ENCODE data around the gene VPS13D. TPM values are rescaled to one million over a fixed set of nuclear protein-coding genes. Genes with fewer than 3 reads are reported as not detected.

The VPS13D gene
- total and polyA plus RNA-seq, 10 of the 15 experiments (the other 5 are each of a cell fraction or from before 2014, with no cell fraction given): 1.4 to 16.9 (median 8.5) TPM

GRCh38 chr1:12511128-12511484 is 281.3 kb downstream of the VPS13D start:
- Histone ChIP-seq H3K27me3 (replicated peaks in 1 of 2; ENCODE audit: control insufficient read depth in 2 of 2, insufficient read depth in 2 of 2, low read length in 1 of 2) (no peaks in the 10 kb centered on the region), H2AFZ (ENCODE audit: control insufficient read depth, low read depth, low read length) (no peak overlapping the region), H3K4me2 (ENCODE audit: control insufficient read depth, insufficient read depth) (no peak overlapping the region), H3K9ac (ENCODE audit: control insufficient read depth, insufficient read depth, low read length) (no peak overlapping the region), H3K79me2 (ENCODE audit: control insufficient read depth, insufficient read depth, low read length) (no peaks in the 10 kb centered on the region), H3K36me3 (ENCODE audit: control insufficient read depth in 2 of 2, insufficient read depth in 2 of 2, low read length in 1 of 2) (peaks cover 0 to 3% of the 10 kb centered on the region in 2 experiments; a peak in 3 of 4 replicates), H3K4me3 (no peak overlapping the region), H3K27ac (ENCODE audit: control insufficient read depth, insufficient read depth) (no peak overlapping the region), H3K4me1 (ENCODE audit: control insufficient read depth, insufficient read depth, low read length) (no peaks in the 10 kb centered on the region), H3K9me3 (replicated peaks; ENCODE audit: control insufficient read depth, insufficient read depth, low read length) (no peaks in the 10 kb centered on the region), H4K20me1 (ENCODE audit: control insufficient read depth, insufficient read depth) (peaks cover 2% of the 10 kb centered on the region; the same call in 1 of the 2 replicates)
- POLR2A ChIA-PET: no interaction called here
- no peak for DNase-seq (ENCODE audit: low read depth, low spot score)
- CTCF ChIA-PET: interaction anchor here (0.6 kb wide), 1 partner anchor 25 kb away, joined by 5 read pairs; no protein-coding TSS in a partner anchor
- SMC1A ChIA-PET (ENCODE audit: uncharacterized antibody, unreplicated experiment): no interaction called here
- WGBS (ENCODE audit: insufficient coverage, insufficient replicate concordance, low lambda C conversion rate, missing lambda C conversion rate): 92% methylated on average over 2 of the region's 3 CpGs
- FAIRE-seq: no peak
- no TSS peak for BruUV-seq (replicated peaks)
- RAD21 ChIA-PET (ENCODE audit: unreplicated experiment): interaction anchor here (0.8 kb wide), 1 partner anchor 95 kb away, joined by 3 read pairs; no protein-coding TSS in a partner anchor
- ATAC-seq: no peak
- intact Hi-C loops (cut with micrococcal nuclease; ENCODE audit: unreplicated experiment): no loop called here
- TF ChIP-seq BHLHE40 (IDR thresholded peaks at IDR 0.05; ENCODE audit: borderline replicate concordance in 1 of 2, low read depth in 2 of 2, low read length in 1 of 2): no peak
- TF ChIP-seq SRF (IDR thresholded peaks at IDR 0.05; ENCODE audit: low read depth in 2 of 2, low read length in 2 of 2): no peak
- in situ Hi-C loops (cut with MboI): no loop called here

- ATAC-seq (no peak), FAIRE-seq (no peak), DNase-seq (ENCODE audit: low read depth, low spot score) (no peak)
- Histone ChIP-seq H3K36me3 (ENCODE audit: control insufficient read depth in 2 of 2, insufficient read depth in 2 of 2, low read length in 1 of 2) (peaks cover 0 to 3% of the 10 kb centered on the region in 2 experiments; a peak in 3 of 4 replicates), H3K4me2 (ENCODE audit: control insufficient read depth, insufficient read depth) (no peak overlapping the region), H3K9me3 (replicated peaks; ENCODE audit: control insufficient read depth, insufficient read depth, low read length) (no peaks in the 10 kb centered on the region), H2AFZ (ENCODE audit: control insufficient read depth, low read depth, low read length) (no peak overlapping the region), H3K9ac (ENCODE audit: control insufficient read depth, insufficient read depth, low read length) (no peak overlapping the region), H3K27me3 (replicated peaks in 1 of 2; ENCODE audit: control insufficient read depth in 2 of 2, insufficient read depth in 2 of 2, low read length in 1 of 2) (no peaks in the 10 kb centered on the region), H3K4me1 (ENCODE audit: control insufficient read depth, insufficient read depth, low read length) (no peaks in the 10 kb centered on the region), H3K79me2 (ENCODE audit: control insufficient read depth, insufficient read depth, low read length) (no peaks in the 10 kb centered on the region), H3K4me3 (no peak overlapping the region), H3K27ac (ENCODE audit: control insufficient read depth, insufficient read depth) (no peak overlapping the region), H4K20me1 (ENCODE audit: control insufficient read depth, insufficient read depth) (peaks cover 2% of the 10 kb centered on the region; the same call in 1 of the 2 replicates)
- WGBS (ENCODE audit: insufficient coverage, insufficient replicate concordance, low lambda C conversion rate, missing lambda C conversion rate): 86% methylated on average over 13 of the region's 13 CpGs
- no peak for TF ChIP-seq EZH2 (IDR thresholded peaks at IDR 0.05; ENCODE audit: borderline replicate concordance, control insufficient read depth, low read depth, low read length)
- intact Hi-C loops (cut with micrococcal nuclease; ENCODE audit: unreplicated experiment) (no loop called here), in situ Hi-C loops (cut with MboI) (no loop called here)
- ChIA-PET POLR2A (no interaction called here), CTCF (interaction anchor here (0.6 kb wide), 1 partner anchor 25 kb away, joined by 5 read pairs; no protein-coding TSS in a partner anchor), SMC1A (ENCODE audit: uncharacterized antibody, unreplicated experiment) (no interaction called here), RAD21 (ENCODE audit: unreplicated experiment) (no interaction called here)
- BruUV-seq (replicated peaks): no TSS peak
These were observed 282.0 kb downstream of the VPS13D start for GRCh38 chr1:12511516-12512468.
